Activated CD4-positive, alpha-beta T cell treated with anti-CD3 and anti-CD28 coated beads for 36 hours (primary cell): ENCODE measurements around the gene ZNF594. TPM values are rescaled to one million over a fixed set of nuclear protein-coding genes. Genes with fewer than 3 reads are reported as not detected.
A peak's percentile ranks its signal among the peaks of the same experiment; 100 is the strongest.
"Not testable (repeated sequence)": the region's sequence is repeated elsewhere in the genome, so short reads cannot be mapped to it uniquely, and the experiment has no call there.

Experiments
- ATAC-seq: fragments of 200-7000 bp; cut with Tn5 transposase; one replicate; pipeline ENCODE4 v1.10.0; 2021; ENCODE audit warnings: mild to moderate bottlenecking, moderate library complexity
- CTCF ChIA-PET: fragments of 350-600 bp; sonication (Branson Sonifier 250); formaldehyde crosslinking; loops from one replicate; lab custom pipeline; 2021; ENCODE audit warnings: antibody characterized with exemption; lab: Charles Lee
- POLR2A ChIA-PET: fragments of 350-600 bp; sonication (Branson Sonifier 250); formaldehyde crosslinking; loops from one replicate; lab custom pipeline; 2021; ENCODE audit warnings: antibody characterized with exemption, inconsistent platforms; lab: Charles Lee
- DNase-seq: peaks from one replicate; pipeline ENCODE4 v3.0.0-alpha.2; 2020
- H3K27ac Mint-ChIP-seq: one replicate; pipeline ENCODE4 v1.8.0; 2021; ENCODE audit warnings: mixed read lengths
- H3K27me3 Mint-ChIP-seq: one replicate; pipeline ENCODE4 v1.8.0; 2021; ENCODE audit warnings: mixed read lengths
- H3K36me3 Mint-ChIP-seq: one replicate; pipeline ENCODE4 v1.8.0; 2021; ENCODE audit warnings: low read depth, mixed read lengths
- H3K4me1 Mint-ChIP-seq: one replicate; pipeline ENCODE4 v1.8.0; 2021; ENCODE audit warnings: mixed read lengths
- H3K4me3 Mint-ChIP-seq: one replicate; pipeline ENCODE4 v1.8.0; 2021; ENCODE audit warnings: mild to moderate bottlenecking, moderate library complexity, mixed read lengths
- H3K9me3 Mint-ChIP-seq: one replicate; pipeline ENCODE4 v1.8.0; 2021; ENCODE audit warnings: low read depth, mixed read lengths
- intact Hi-C, 2 experiments: fragments of 100-400 bp; cut with DNase I in 1 of 2; cut with micrococcal nuclease in 1 of 2; formaldehyde crosslinking; loops; one replicate each; pipeline versions ENCODE4 v1.14.2 to v1.15.1; 2022 to 2024; cut with DNase I, micrococcal nuclease
- total RNA-seq, 2 experiments: library from RNA; stranded (reverse); gene quantifications; one replicate each; pipeline ENCODE4 v1.2.3, GENCODE V29; 2021

Gene ZNF594
- total RNA-seq, 2 experiments from 2014 or later: 8.0 to 8.4 TPM

DNA sequence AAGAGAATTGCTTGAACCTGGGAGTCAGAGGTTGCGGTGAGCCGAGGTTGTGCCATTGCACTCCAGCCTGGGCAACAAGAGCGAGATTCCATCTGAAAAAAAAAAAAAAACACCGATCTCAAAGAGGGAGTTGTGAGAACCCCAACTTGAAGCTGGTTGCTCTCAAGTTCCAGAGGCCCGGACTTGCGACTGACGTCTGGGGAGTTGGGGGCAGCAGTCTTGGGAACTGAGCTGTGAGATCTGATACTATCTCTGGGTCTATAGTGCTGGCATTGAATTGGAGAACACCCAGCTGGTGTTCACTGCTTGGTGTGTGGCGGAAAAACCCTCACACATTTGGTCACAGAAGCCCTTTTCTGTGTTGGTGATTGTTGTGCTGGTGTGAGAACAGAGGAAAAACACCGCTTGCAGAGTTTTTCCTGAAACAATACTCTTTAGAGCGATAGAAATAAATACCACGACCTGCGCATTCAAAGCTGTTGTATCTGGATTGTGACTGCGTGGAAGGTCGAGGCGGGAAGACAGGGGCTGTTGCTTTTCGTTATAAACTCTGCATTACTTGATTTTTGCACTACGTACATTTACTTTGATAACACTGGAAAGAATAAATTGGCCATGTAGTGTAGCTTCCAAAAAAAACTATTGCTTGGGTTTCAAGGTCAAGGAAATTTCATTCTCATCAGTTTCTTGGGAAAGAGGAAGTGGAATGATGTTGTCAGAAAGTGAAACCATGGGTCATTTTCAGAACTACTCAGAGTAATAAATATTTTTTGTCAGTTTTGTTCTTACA lies 34.2 kb upstream of the ZNF594 start:
- DNase-seq (no peak), ATAC-seq (no peak)
- H3K27ac Mint-ChIP-seq: peak overlapping the region; percentile 42
- POLR2A ChIA-PET: no interaction called here
- no peaks in the 10 kb centered on the region for H3K27me3 Mint-ChIP-seq
- intact Hi-C loops: no loop called here
- H3K9me3 Mint-ChIP-seq: no peaks in the 10 kb centered on the region
- no peaks in the 10 kb centered on the region for H3K36me3 Mint-ChIP-seq
- CTCF ChIA-PET: interaction anchor here (0.8 to 1.2 kb wide), 4 partner anchors 12 to 1019 kb away, joined by 3 read pairs; partner anchors contain the start of gene ZNF594
- H3K4me1 Mint-ChIP-seq: peaks cover 25% of the 10 kb centered on the region
- no peak overlapping the region for H3K4me3 Mint-ChIP-seq

DNA sequence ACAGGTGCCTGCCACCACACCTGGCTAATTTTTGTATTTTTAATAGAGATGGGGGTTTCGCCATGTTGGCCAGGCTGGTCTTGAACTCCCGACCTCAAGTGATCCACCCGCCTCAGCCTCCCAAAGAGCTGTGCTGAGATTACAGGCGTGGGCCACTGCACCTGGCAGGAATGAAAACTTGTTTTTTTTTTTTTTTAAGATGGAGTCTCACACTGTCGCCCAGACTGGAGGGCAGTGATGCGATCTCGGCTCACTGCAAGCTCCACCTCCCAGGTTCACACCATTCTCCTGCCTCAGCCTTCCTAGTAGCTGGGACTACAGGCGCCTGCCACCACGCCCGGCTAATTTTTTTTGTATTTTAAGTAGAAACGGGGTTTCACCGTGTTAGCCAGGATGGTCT lies 30.2 kb upstream of the ZNF594 start:
- CTCF ChIA-PET, ATAC-seq, intact Hi-C loops, H3K9me3 Mint-ChIP-seq, POLR2A ChIA-PET, H3K27ac Mint-ChIP-seq, H3K27me3 Mint-ChIP-seq, H3K36me3 Mint-ChIP-seq, DNase-seq, H3K4me3 Mint-ChIP-seq: not testable (repeated sequence)
- peaks cover 18% of the 10 kb centered on the region for H3K4me1 Mint-ChIP-seq

DNA sequence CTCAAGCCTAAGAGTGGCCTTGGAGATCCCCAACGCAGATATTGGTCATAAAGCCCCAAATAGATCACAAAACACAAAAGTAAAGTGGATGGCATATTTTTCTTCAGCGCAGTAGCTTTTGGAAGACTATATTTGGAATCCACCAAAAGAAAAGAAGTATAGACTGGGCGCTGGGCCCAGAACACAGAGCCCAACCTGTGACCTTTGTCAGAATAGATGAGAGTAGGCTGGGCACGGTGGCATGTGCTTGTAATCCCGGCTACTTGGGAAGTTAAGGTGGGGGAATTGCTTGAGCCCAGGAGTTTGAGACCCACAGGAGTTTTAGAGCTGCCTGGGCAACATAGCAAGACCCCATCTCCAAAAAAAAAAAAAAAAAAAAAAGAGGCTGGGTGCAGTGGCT lies 28.4 kb upstream of the ZNF594 start:
- DNase-seq: no peak
- CTCF ChIA-PET: no interaction called here
- Mint-ChIP-seq H3K27me3 (no peaks in the 10 kb centered on the region), H3K9me3 (no peaks in the 10 kb centered on the region), H3K27ac (no peak overlapping the region), H3K36me3 (peaks cover 2% of the 10 kb centered on the region), H3K4me3 (no peak overlapping the region), H3K4me1 (peaks cover 10% of the 10 kb centered on the region)
- no peak for ATAC-seq
- intact Hi-C loops: no loop called here
- POLR2A ChIA-PET: no interaction called here

DNA sequence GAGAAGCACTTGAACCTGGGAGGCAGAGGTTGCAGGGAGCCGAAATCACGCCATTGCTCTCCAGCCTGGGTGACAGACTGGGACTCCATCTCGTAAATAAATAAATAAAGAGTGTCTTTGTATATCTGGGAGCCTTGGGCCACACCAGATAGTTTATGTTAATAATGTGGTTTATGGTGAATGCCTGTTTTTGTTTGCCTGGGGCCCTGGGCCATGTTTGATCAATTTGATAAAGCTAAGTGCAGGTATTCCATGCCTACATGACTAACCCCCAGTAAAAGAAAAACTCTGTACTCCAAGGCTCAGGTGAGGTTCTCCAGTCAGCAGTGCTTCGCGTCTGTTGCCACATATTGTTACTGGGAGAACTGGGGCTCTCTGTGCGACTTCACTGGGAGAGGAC lies 27.9 kb upstream of the ZNF594 start:
- intact Hi-C loops: no loop called here
- POLR2A ChIA-PET: no interaction called here
- Mint-ChIP-seq H3K27me3 (no peaks in the 10 kb centered on the region), H3K27ac (no peak overlapping the region), H3K4me1 (peaks cover 10% of the 10 kb centered on the region), H3K36me3 (peaks cover 5% of the 10 kb centered on the region), H3K9me3 (no peaks in the 10 kb centered on the region), H3K4me3 (no peak overlapping the region)
- no peak for ATAC-seq
- DNase-seq: no peak
- CTCF ChIA-PET: interaction anchor here (0.6 to 0.8 kb wide), 2 partner anchors 18 to 313 kb away, joined by 3 read pairs; no protein-coding TSS in a partner anchor

DNA sequence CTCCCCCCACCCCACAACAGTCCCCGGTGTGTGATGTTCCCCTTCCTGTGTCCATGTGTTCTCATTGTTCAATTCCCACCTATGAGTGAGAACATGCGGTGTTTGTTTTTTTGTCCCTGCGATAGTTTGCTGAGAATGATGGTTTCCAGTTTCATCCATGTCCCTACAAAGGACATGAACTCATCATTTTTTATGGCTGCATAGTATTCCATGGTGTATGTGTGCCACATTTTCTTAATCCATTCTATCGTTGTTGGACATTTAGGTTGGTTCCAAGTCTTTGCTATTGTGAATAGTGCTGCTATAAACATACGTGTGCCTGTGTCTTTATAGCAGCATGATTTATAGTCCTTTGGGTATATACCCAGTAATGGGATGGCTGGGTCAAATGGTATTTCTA lies 25.9 kb upstream of the ZNF594 start:
- peaks cover 10% of the 10 kb centered on the region for H3K4me1 Mint-ChIP-seq
- not testable (repeated sequence) for H3K9me3 Mint-ChIP-seq

DNA sequence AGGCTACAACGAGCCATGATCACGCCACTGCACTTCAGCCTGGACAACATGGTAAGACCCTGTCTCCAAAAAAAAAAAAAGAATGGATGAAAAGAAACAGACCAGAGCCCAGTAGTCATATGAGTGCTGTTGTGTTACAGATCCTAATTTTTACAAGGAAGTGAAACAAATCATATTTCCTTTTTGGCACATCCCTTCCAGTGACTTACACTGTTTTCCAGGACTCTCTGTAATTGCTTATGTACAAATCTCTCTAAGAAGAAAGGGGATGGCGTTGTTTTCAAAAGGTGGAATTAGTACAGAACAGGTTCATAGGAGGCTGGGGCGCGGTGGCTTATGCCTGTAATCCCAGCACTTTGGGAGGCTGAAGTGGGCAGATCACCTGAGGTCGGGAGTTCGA lies 19.8 kb upstream of the ZNF594 start:
- peaks cover 11% of the 10 kb centered on the region for H3K4me1 Mint-ChIP-seq
- no peak overlapping the region for H3K4me3 Mint-ChIP-seq
- H3K9me3 Mint-ChIP-seq: no peaks in the 10 kb centered on the region
- ChIA-PET CTCF (no interaction called here), POLR2A (no interaction called here)
- intact Hi-C loops: no loop called here
- DNase-seq (no peak), ATAC-seq (no peak)
- peak overlapping the region; percentile 4 for H3K27ac Mint-ChIP-seq
- peaks cover 5% of the 10 kb centered on the region for H3K36me3 Mint-ChIP-seq
- no peaks in the 10 kb centered on the region for H3K27me3 Mint-ChIP-seq

More for the DNA sequence above, 25.9 kb upstream of the ZNF594 start:
- DNase-seq, POLR2A ChIA-PET, H3K27ac Mint-ChIP-seq, intact Hi-C loops, ATAC-seq, H3K27me3 Mint-ChIP-seq, H3K36me3 Mint-ChIP-seq, H3K4me3 Mint-ChIP-seq: not testable (repeated sequence)
- CTCF ChIA-PET: interaction anchor here (0.6 kb wide), 1 partner anchor 43 kb away, joined by 3 read pairs; no protein-coding TSS in a partner anchor

DNA sequence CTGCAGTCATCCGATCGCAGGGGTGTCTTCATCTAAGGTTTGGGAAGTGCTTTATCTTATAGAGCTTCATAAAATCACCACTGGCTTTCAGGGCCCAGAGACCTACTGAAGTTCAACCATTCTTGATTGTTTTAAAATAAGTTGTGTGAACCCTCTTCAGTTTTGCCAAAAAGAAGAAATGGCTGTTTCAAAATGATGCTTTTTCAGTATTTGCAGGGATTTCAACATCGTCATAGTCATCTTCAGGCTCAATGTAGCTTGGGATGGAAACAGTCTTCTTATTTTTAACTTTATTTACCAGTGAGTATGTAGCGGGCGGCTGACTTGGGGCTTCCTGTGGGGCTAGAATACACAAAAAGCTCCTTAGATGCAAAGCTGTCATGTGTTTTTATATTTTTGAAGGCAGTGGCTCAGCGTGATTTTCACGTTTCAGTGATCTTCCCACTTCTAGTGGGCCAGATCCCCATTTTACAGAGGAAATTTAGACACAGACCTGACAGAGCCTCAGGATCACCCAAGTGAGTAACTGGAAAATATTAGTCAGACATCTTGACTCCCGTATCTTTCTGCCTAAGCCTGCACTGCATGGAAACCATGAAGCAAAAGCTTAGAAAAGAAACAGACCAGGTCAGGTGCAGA lies 19.1 kb upstream of the ZNF594 start:
- Mint-ChIP-seq H3K27me3 (no peaks in the 10 kb centered on the region), H3K27ac (peak overlapping the region; percentile 19), H3K4me1 (peaks cover 11% of the 10 kb centered on the region), H3K4me3 (no peak overlapping the region), H3K36me3 (peaks cover 5% of the 10 kb centered on the region), H3K9me3 (no peaks in the 10 kb centered on the region)
- CTCF ChIA-PET: no interaction called here
- ATAC-seq (peak; percentile 60), DNase-seq (no peak)
- intact Hi-C loops: no loop called here
- POLR2A ChIA-PET: no interaction called here

DNA sequence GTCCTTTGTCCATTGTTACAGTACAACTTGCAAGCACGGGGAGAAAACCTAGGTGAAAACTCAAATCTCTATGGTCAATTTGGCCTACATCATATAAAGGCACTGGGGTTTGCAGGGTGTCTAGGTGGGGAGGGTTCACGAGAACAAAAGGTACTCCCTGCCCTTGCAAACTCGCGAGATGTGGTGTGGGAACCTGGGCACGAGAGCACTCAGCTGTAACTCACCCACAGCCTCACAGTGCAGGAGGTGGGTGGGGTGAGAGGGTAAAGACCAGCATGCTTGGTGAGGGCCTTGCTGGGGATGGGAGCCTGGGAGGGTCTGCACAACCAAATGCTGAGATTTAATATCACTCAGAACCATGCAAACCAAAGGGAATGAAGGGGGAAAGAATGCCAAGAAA lies 18.4 kb upstream of the ZNF594 start:
- no peak for DNase-seq
- Mint-ChIP-seq H3K36me3 (peaks cover 4% of the 10 kb centered on the region), H3K27me3 (no peaks in the 10 kb centered on the region), H3K4me3 (no peak overlapping the region), H3K27ac (no peak overlapping the region), H3K4me1 (peaks cover 11% of the 10 kb centered on the region), H3K9me3 (no peaks in the 10 kb centered on the region)
- ChIA-PET POLR2A (no interaction called here), CTCF (no interaction called here)
- no peak for ATAC-seq
- intact Hi-C loops: no loop called here

DNA sequence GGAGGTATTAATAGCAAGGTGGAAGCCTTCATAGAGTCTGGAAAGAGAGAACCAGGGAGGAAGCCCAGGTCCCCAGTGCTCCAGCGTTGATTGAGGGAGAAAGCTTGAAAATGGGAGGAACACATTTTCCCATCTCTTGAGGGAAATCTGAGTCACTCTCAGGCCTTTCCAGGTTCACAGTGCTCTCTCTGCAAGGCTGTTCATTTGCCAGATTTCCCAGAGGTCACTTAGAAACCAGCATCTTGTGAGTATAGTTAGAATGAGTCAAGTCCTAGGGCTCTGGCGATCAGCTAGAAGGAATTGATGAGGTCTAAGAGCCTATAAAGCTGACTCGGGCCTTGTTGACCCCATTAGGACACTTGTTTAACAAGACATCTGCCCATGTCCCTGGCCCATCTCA lies 17.7 kb upstream of the ZNF594 start:
- H3K27me3 Mint-ChIP-seq: no peaks in the 10 kb centered on the region
- ATAC-seq (no peak), DNase-seq (no peak)
- no peaks in the 10 kb centered on the region for H3K36me3 Mint-ChIP-seq
- no peaks in the 10 kb centered on the region for H3K9me3 Mint-ChIP-seq
- intact Hi-C loops: no loop called here
- H3K4me3 Mint-ChIP-seq: no peak overlapping the region
- ChIA-PET CTCF (interaction anchor here (0.6 kb wide), 1 partner anchor 62 kb away, joined by 3 read pairs; no protein-coding TSS in a partner anchor), POLR2A (no interaction called here)
- H3K27ac Mint-ChIP-seq: no peak overlapping the region
- peaks cover 11% of the 10 kb centered on the region for H3K4me1 Mint-ChIP-seq

DNA sequence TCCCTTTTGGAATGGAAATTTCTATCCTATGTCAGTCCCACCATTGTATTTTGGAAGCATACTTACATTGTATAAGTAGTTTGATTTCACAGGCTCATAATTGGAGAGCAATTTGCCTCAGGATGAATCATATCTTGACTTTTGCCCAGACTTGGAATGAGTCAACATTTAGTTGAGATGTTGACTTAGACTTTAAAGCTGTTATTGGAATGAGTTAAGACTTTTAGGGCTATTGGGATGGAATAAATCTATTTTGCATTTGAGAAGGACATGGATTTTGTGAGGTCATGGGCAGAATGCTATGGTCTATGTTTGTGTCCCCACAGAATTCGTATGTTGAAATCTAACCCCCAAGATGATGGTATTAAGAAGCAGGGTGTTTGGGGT lies 12.2 kb upstream of the ZNF594 start:
- ATAC-seq (peak; percentile 61), DNase-seq (no peak)
- Mint-ChIP-seq H3K36me3 (peaks cover 4% of the 10 kb centered on the region), H3K27ac (no peak overlapping the region), H3K4me1 (peaks cover 5% of the 10 kb centered on the region), H3K9me3 (peaks cover 2% of the 10 kb centered on the region), H3K4me3 (no peak overlapping the region), H3K27me3 (no peaks in the 10 kb centered on the region)
- ChIA-PET POLR2A (no interaction called here), CTCF (no interaction called here)
- intact Hi-C loops: no loop called here

DNA sequence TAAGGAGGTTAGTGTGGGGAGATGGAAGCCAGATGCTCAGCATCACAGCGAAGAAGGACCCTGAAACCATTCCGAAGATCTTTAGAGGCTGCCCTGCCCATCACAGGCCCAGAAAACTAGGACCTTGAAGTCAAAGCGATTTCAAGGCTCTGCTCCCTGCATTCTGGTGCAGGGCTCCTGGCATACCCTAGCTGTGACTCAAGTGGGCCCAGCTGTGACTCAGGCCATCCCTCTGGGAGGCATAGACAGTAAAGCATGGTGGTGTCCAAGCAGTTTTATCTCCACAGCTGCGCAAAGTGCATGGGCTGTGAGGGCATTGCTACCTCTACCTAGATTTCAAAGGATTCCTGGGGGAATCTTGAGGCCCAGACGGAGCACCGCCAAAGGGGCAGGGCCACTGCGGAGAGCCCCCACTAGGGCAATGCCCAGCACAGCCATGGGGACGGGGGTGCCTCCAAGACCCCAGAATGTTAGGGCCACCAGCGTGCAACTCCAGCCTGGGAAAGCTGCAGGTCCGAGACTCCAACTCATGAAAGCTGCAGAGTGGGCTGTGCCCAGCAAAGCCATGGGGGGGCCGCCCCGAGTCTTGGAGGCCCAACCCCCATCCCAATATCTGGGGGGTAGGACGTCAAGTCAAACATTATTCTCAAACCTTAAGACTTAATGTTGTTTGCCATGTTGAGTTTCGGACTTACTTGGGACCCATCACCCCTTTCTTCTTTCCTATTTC lies 11.7 kb upstream of the ZNF594 start:
- intact Hi-C loops: no loop called here
- no peak for ATAC-seq

More for the DNA sequence above, 11.7 kb upstream of the ZNF594 start:
- Mint-ChIP-seq H3K4me3 (no peak overlapping the region), H3K36me3 (peaks cover 4% of the 10 kb centered on the region), H3K27ac (no peak overlapping the region), H3K4me1 (peaks cover 5% of the 10 kb centered on the region), H3K27me3 (no peaks in the 10 kb centered on the region), H3K9me3 (peaks cover 2% of the 10 kb centered on the region)
- POLR2A ChIA-PET: no interaction called here
- DNase-seq: no peak
- CTCF ChIA-PET: interaction anchor here (1.1 kb wide), 1 partner anchor 201 kb away, joined by 3 read pairs; no protein-coding TSS in a partner anchor
